CD8-positive, alpha-beta memory T cell (primary cell): ENCODE results near the gene PTPN23. TPM values are rescaled to one million over a fixed set of nuclear protein-coding genes. Genes with fewer than 3 reads are reported as not detected.
A peak's percentile ranks its signal among the peaks of the same experiment; 100 is the strongest.

Source experiments
- CTCF ChIA-PET: fragments of 350-600 bp; sonication (Branson Sonifier 250); formaldehyde crosslinking; loops from one replicate; lab custom pipeline; 2021; ENCODE audit warnings: antibody characterized with exemption; lab: Charles Lee
- POLR2A ChIA-PET: fragments of 350-600 bp; sonication (Branson Sonifier 250); formaldehyde crosslinking; loops from one replicate; lab custom pipeline; 2021; ENCODE audit warnings: antibody characterized with exemption; lab: Charles Lee
- DNase-seq, 5 donors: peaks; one replicate each; pipeline versions ENCODE4 v3.0.0 to v3.0.0-alpha.2; 2020 to 2022; ENCODE audit warnings: mixed read lengths in 1 of 5
- H3K27ac ChIP-seq: one replicate; pipeline ENCODE4 v1.7.0; 2013; ENCODE audit warnings: low read depth, mild to moderate bottlenecking, low read length, moderate library complexity
- H3K27me3 ChIP-seq: 2 replicates; pipeline ENCODE4 v1.7.0; 2013; ENCODE audit warnings: low read length, mild to moderate bottlenecking; ENCODE audit not compliant: insufficient read depth, poor library complexity, severe bottlenecking
- H3K36me3 ChIP-seq: 2 replicates; pipeline ENCODE4 v1.7.0; 2013; ENCODE audit warnings: mild to moderate bottlenecking, low read length, moderate library complexity; ENCODE audit not compliant: insufficient read depth
- H3K4me1 ChIP-seq: 2 replicates; pipeline ENCODE4 v1.7.0; 2013; ENCODE audit warnings: mild to moderate bottlenecking, low read length, moderate library complexity; ENCODE audit not compliant: insufficient read depth
- H3K4me3 ChIP-seq: 2 replicates; pipeline ENCODE4 v1.7.0; 2013; ENCODE audit warnings: mild to moderate bottlenecking, low read length
- H3K9me3 ChIP-seq: 2 replicates; pipeline ENCODE4 v1.7.0; 2013; ENCODE audit warnings: mild to moderate bottlenecking, low read length
- H3K27ac Mint-ChIP-seq, 8 donors: one replicate each; pipeline ENCODE4 v1.8.0; 2020 to 2021; ENCODE audit warnings: mixed read lengths in 8 of 8, mild to moderate bottlenecking in 6 of 8, inconsistent platforms in 3 of 8, moderate library complexity in 3 of 8
- H3K27me3 Mint-ChIP-seq, 2 donors: one replicate each; pipeline ENCODE4 v1.8.0; 2020 to 2021; ENCODE audit warnings: mixed read lengths in 2 of 2, mild to moderate bottlenecking in 1 of 2, moderate library complexity in 1 of 2
- H3K36me3 Mint-ChIP-seq, 3 donors: one replicate each; pipeline ENCODE4 v1.8.0; 2020 to 2021; ENCODE audit warnings: mixed read lengths in 3 of 3, inconsistent platforms in 1 of 3, mild to moderate bottlenecking in 1 of 3
- H3K4me1 Mint-ChIP-seq, 3 donors: one replicate each; pipeline ENCODE4 v1.8.0; 2020 to 2021; ENCODE audit warnings: mixed read lengths in 3 of 3, inconsistent platforms in 1 of 3, mild to moderate bottlenecking in 1 of 3
- H3K4me3 Mint-ChIP-seq, 7 donors: one replicate each; pipeline ENCODE4 v1.8.0; 2020 to 2021; ENCODE audit warnings: mixed read lengths in 7 of 7, mild to moderate bottlenecking in 6 of 7, moderate library complexity in 4 of 7, inconsistent platforms in 2 of 7
- H3K9me3 Mint-ChIP-seq, 5 donors: one replicate each; pipeline ENCODE4 v1.8.0; 2020 to 2022; ENCODE audit warnings: mixed read lengths in 5 of 5, mild to moderate bottlenecking in 3 of 5, moderate library complexity in 2 of 5, inconsistent platforms in 1 of 5
- polyA plus RNA-seq: library from polyadenylated mRNA; unstranded; fragments of 300-500 nt; fragmentation: Illumina TruSeq; gene quantifications from one replicate; pipeline ENCODE4 v1.2.3, GENCODE V29; 2021
- total RNA-seq, 2 experiments: library from RNA; stranded (reverse); gene quantifications; one replicate each; pipeline ENCODE4 v1.2.3, GENCODE V29; 2021

Gene PTPN23
- total and polyA plus RNA-seq, 3 experiments from 2014 or later, result 4.4 to 36.1 (median 30.5) TPM

- Mint-ChIP-seq H3K9me3 (no peaks in the 10 kb centered on the region), H3K4me3 (no peak overlapping the region), H3K27me3 (no peaks in the 10 kb centered on the region), H3K36me3 (peaks cover 0 to 75% (median 16%) of the 10 kb centered on the region in 3 donors), H3K27ac (peak overlapping the region in 7 of 8 donors; percentile 15 to 95 (median 48)), H3K4me1 (peaks cover 0 to 7% (median 0%) of the 10 kb centered on the region in 3 donors)
- ChIA-PET CTCF (no interaction called here), POLR2A (no interaction called here)
- H3K4me1 ChIP-seq, result no peaks in the 10 kb centered on the region
- peaks cover 5% of the 10 kb centered on the region for H3K36me3 ChIP-seq
- no peaks in the 10 kb centered on the region for H3K9me3 ChIP-seq
- no peaks in the 10 kb centered on the region for H3K27me3 ChIP-seq
- no peak for DNase-seq
- no peak overlapping the region for H3K27ac ChIP-seq
- H3K4me3 ChIP-seq, result no peak overlapping the region
Measured at GRCh38 chr3:47342812-47343211, 38.0 kb upstream of the PTPN23 start.

GRCh38 chr3:47343471-47343971, 37.3 kb upstream of the PTPN23 start:
- Histone ChIP-seq H3K27me3 (no peaks in the 10 kb centered on the region), H3K9me3 (no peaks in the 10 kb centered on the region), H3K36me3 (no peaks in the 10 kb centered on the region), H3K4me3 (no peak overlapping the region), H3K4me1 (no peaks in the 10 kb centered on the region), H3K27ac (no peak overlapping the region)
- ChIA-PET CTCF (no interaction called here), POLR2A (no interaction called here)
- H3K27ac Mint-ChIP-seq, result peak overlapping the region in 1 of 8 donors; percentile 29
- no peaks in the 10 kb centered on the region for H3K27me3 Mint-ChIP-seq
- no peaks in the 10 kb centered on the region for H3K9me3 Mint-ChIP-seq
- H3K4me3 Mint-ChIP-seq, result no peak overlapping the region
- no peak for DNase-seq
- H3K36me3 Mint-ChIP-seq, result peaks cover 0 to 70% (median 10%) of the 10 kb centered on the region in 3 donors
- H3K4me1 Mint-ChIP-seq, result peaks cover 0 to 7% (median 0%) of the 10 kb centered on the region in 3 donors

- CTCF ChIA-PET, result interaction anchor here (1.1 kb wide), 1 partner anchor 21 kb away, joined by 4 read pairs; no protein-coding TSS in a partner anchor
- Histone ChIP-seq H3K27ac (no peak overlapping the region), H3K9me3 (no peaks in the 10 kb centered on the region), H3K27me3 (no peaks in the 10 kb centered on the region), H3K4me3 (no peak overlapping the region), H3K36me3 (no peaks in the 10 kb centered on the region), H3K4me1 (no peaks in the 10 kb centered on the region)
- H3K27me3 Mint-ChIP-seq, result no peaks in the 10 kb centered on the region
- H3K36me3 Mint-ChIP-seq, result peaks cover 0 to 56% (median 8%) of the 10 kb centered on the region in 3 donors
- peaks cover 0 to 7% (median 0%) of the 10 kb centered on the region in 3 donors for H3K4me1 Mint-ChIP-seq
- no peak overlapping the region for H3K4me3 Mint-ChIP-seq
- H3K27ac Mint-ChIP-seq, result peak overlapping the region in 3 of 8 donors; percentile 62 to 85 (median 79)
- no peak for DNase-seq
- POLR2A ChIA-PET, result no interaction called here
- H3K9me3 Mint-ChIP-seq, result no peaks in the 10 kb centered on the region
Measured at GRCh38 chr3:47344971-47345370, 35.9 kb upstream of the PTPN23 start.

GRCh38 chr3:47347217-47347801, 33.5 kb upstream of the PTPN23 start:
- H3K36me3 Mint-ChIP-seq, result peaks cover 0 to 37% (median 2%) of the 10 kb centered on the region in 3 donors
- peaks cover 0 to 3% (median 0%) of the 10 kb centered on the region in 3 donors for H3K4me1 Mint-ChIP-seq
- Histone ChIP-seq H3K9me3 (no peaks in the 10 kb centered on the region), H3K27ac (peak overlapping the region; percentile 9), H3K27me3 (no peaks in the 10 kb centered on the region), H3K4me3 (no peak overlapping the region), H3K4me1 (no peaks in the 10 kb centered on the region), H3K36me3 (no peaks in the 10 kb centered on the region)
- POLR2A ChIA-PET, result no interaction called here
- H3K4me3 Mint-ChIP-seq, result no peak overlapping the region
- no peaks in the 10 kb centered on the region for H3K27me3 Mint-ChIP-seq
- H3K9me3 Mint-ChIP-seq, result no peaks in the 10 kb centered on the region
- H3K27ac Mint-ChIP-seq, result peak overlapping the region in 2 of 8 donors; percentile 64 to 77
- no peak for DNase-seq
- CTCF ChIA-PET, result no interaction called here

GRCh38 chr3:47348411-47349154, 32.2 kb upstream of the PTPN23 start:
- H3K27me3 ChIP-seq, result no peaks in the 10 kb centered on the region
- ChIA-PET POLR2A (no interaction called here), CTCF (no interaction called here)
- no peaks in the 10 kb centered on the region for H3K9me3 ChIP-seq
- no peak overlapping the region for H3K4me3 Mint-ChIP-seq
- H3K36me3 ChIP-seq, result no peaks in the 10 kb centered on the region
- no peak overlapping the region for H3K27ac ChIP-seq
- no peaks in the 10 kb centered on the region for H3K9me3 Mint-ChIP-seq
- no peaks in the 10 kb centered on the region for H3K4me1 ChIP-seq
- no peaks in the 10 kb centered on the region for H3K27me3 Mint-ChIP-seq
- H3K36me3 Mint-ChIP-seq, result peaks cover 0 to 24% (median 1%) of the 10 kb centered on the region in 3 donors
- peak overlapping the region in 2 of 8 donors; percentile 43 to 55 for H3K27ac Mint-ChIP-seq
- peaks cover 0 to 3% (median 0%) of the 10 kb centered on the region in 3 donors for H3K4me1 Mint-ChIP-seq
- H3K4me3 ChIP-seq, result no peak overlapping the region
- DNase-seq, result no peak

- H3K27me3 Mint-ChIP-seq, result peaks cover 0 to 1% of the 10 kb centered on the region in 2 donors
- CTCF ChIA-PET, result interaction anchor here (1.4 kb wide), 1 partner anchor 9 kb away, joined by 3 read pairs; no protein-coding TSS in a partner anchor
- H3K27ac Mint-ChIP-seq, result peak overlapping the region in 2 of 8 donors; percentile 38 to 63
- H3K36me3 ChIP-seq, result no peaks in the 10 kb centered on the region
- no peaks in the 10 kb centered on the region for H3K27me3 ChIP-seq
- no peak overlapping the region for H3K4me3 ChIP-seq
- H3K9me3 Mint-ChIP-seq, result peaks cover 5 to 18% (median 16%) of the 10 kb centered on the region in 5 donors
- no peak overlapping the region for H3K27ac ChIP-seq
- H3K4me1 Mint-ChIP-seq, result no peaks in the 10 kb centered on the region
- POLR2A ChIA-PET, result no interaction called here
- H3K4me3 Mint-ChIP-seq, result no peak overlapping the region
- peaks cover 2 to 10% (median 5%) of the 10 kb centered on the region in 3 donors for H3K36me3 Mint-ChIP-seq
- peaks cover 4% of the 10 kb centered on the region for H3K9me3 ChIP-seq
- DNase-seq, result no peak
- no peaks in the 10 kb centered on the region for H3K4me1 ChIP-seq
Measured at GRCh38 chr3:47355010-47355409, 25.8 kb upstream of the PTPN23 start.

- Mint-ChIP-seq H3K4me3 (no peak overlapping the region), H3K27me3 (peaks cover 0 to 1% of the 10 kb centered on the region in 2 donors), H3K4me1 (peaks cover 0 to 3% (median 0%) of the 10 kb centered on the region in 3 donors), H3K36me3 (peaks cover 2 to 15% (median 5%) of the 10 kb centered on the region in 3 donors), H3K9me3 (peaks cover 5 to 24% (median 20%) of the 10 kb centered on the region in 5 donors), H3K27ac (no peak overlapping the region)
- Histone ChIP-seq H3K4me3 (no peak overlapping the region), H3K9me3 (peaks cover 4% of the 10 kb centered on the region), H3K36me3 (no peaks in the 10 kb centered on the region), H3K27ac (no peak overlapping the region), H3K27me3 (no peaks in the 10 kb centered on the region), H3K4me1 (no peaks in the 10 kb centered on the region)
- DNase-seq, result no peak
- POLR2A ChIA-PET, result no interaction called here
- CTCF ChIA-PET, result no interaction called here
Measured at GRCh38 chr3:47356201-47356600, 24.6 kb upstream of the PTPN23 start.

GRCh38 chr3:47359323-47359722, 21.5 kb upstream of the PTPN23 start:
- H3K27ac ChIP-seq, result no peak overlapping the region
- CTCF ChIA-PET, result no interaction called here
- H3K4me1 ChIP-seq, result peaks cover 11% of the 10 kb centered on the region
- POLR2A ChIA-PET, result no interaction called here
- peaks cover 0 to 3% of the 10 kb centered on the region in 2 donors for H3K27me3 Mint-ChIP-seq
- no peaks in the 10 kb centered on the region for H3K36me3 ChIP-seq
- H3K4me1 Mint-ChIP-seq, result peaks cover 12 to 15% (median 13%) of the 10 kb centered on the region in 3 donors
- peaks cover 5 to 24% (median 20%) of the 10 kb centered on the region in 5 donors for H3K9me3 Mint-ChIP-seq
- no peak overlapping the region for H3K4me3 ChIP-seq
- peaks cover 4% of the 10 kb centered on the region for H3K9me3 ChIP-seq
- H3K4me3 Mint-ChIP-seq, result no peak overlapping the region
- no peaks in the 10 kb centered on the region for H3K27me3 ChIP-seq
- H3K27ac Mint-ChIP-seq, result no peak overlapping the region
- H3K36me3 Mint-ChIP-seq, result peaks cover 2 to 21% (median 5%) of the 10 kb centered on the region in 3 donors
- no peak for DNase-seq
